HEK293T (cell line): ENCODE measurements around the gene PNKD.

Source experiments
- CTCF ChIA-PET: fragments of 350-600 bp; formaldehyde crosslinking; extraction: SDS; loops from one replicate; lab custom pipeline; 2021; ENCODE audit warnings: antibody characterized with exemption, inconsistent platforms; lab: Yijun Ruan, JAX
- POLR2A ChIA-PET: fragments of 350-600 bp; formaldehyde crosslinking; extraction: SDS; loops from one replicate; lab custom pipeline; 2020; ENCODE audit warnings: antibody characterized with exemption, inconsistent platforms; lab: Yijun Ruan, JAX
- DNase-seq: peaks from one replicate; pipeline ENCODE4 v3.0.0; 2012; ENCODE audit warnings: mixed read lengths; ENCODE audit errors: extremely low spot score
- ARNT ChIP-seq: fragments of 450-650 bp; IDR thresholded peaks from 2 replicates; pipeline ENCODE4 v1.6.1; 2017; ENCODE audit warnings: mild to moderate bottlenecking
- BHLHE40 ChIP-seq: fragments of 450-650 bp; IDR thresholded peaks from 2 replicates; pipeline ENCODE4 v1.6.1; 2016; ENCODE audit warnings: mild to moderate bottlenecking, moderate library complexity, borderline replicate concordance
- CTBP1 ChIP-seq: fragments of 450-650 bp; IDR thresholded peaks from 2 replicates; pipeline ENCODE4 v1.6.1; 2016; ENCODE audit warnings: borderline replicate concordance
- ELF4 ChIP-seq: fragments of 450-650 bp; IDR thresholded peaks from 2 replicates; pipeline ENCODE4 v1.6.1; 2017; ENCODE audit warnings: antibody characterized with exemption
- FOXA1 ChIP-seq: fragments of 450-650 bp; IDR thresholded peaks from 2 replicates; pipeline ENCODE4 v1.6.1; 2016; ENCODE audit warnings: mild to moderate bottlenecking
- FOXK2 ChIP-seq: fragments of 450-650 bp; IDR thresholded peaks from 2 replicates; pipeline ENCODE4 v1.6.1; 2016; ENCODE audit warnings: mild to moderate bottlenecking
- FOXM1 ChIP-seq: fragments of 450-650 bp; IDR thresholded peaks from 2 replicates; pipeline ENCODE4 v1.6.1; 2017; ENCODE audit warnings: mild to moderate bottlenecking, borderline replicate concordance
- HDGF ChIP-seq: fragments of 450-650 bp; IDR thresholded peaks from 2 replicates; pipeline ENCODE4 v1.6.1; 2017; ENCODE audit warnings: antibody characterized with exemption, borderline replicate concordance
- L3MBTL2 ChIP-seq: fragments of 450-650 bp; conservative IDR thresholded peaks from 2 replicates; pipeline ENCODE4 v1.6.1; 2016; ENCODE audit warnings: mild to moderate bottlenecking
- LEF1 ChIP-seq: fragments of 450-650 bp; IDR thresholded peaks from 2 replicates; pipeline ENCODE4 v1.6.1; 2017; ENCODE audit warnings: mild to moderate bottlenecking, borderline replicate concordance
- NFRKB ChIP-seq: fragments of 450-650 bp; IDR thresholded peaks from 2 replicates; pipeline ENCODE4 v1.6.1; 2016; ENCODE audit warnings: mild to moderate bottlenecking, moderate library complexity
- PKNOX1 ChIP-seq: fragments of 450-650 bp; IDR thresholded peaks from 2 replicates; pipeline ENCODE4 v1.6.1; 2016
- SP1 ChIP-seq: fragments of 450-650 bp; IDR thresholded peaks from 2 replicates; pipeline ENCODE4 v1.6.1; 2017
- SUZ12 ChIP-seq: fragments of 450-650 bp; IDR thresholded peaks from 2 replicates; pipeline ENCODE4 v1.6.1; 2016; ENCODE audit warnings: mild to moderate bottlenecking
- TARDBP ChIP-seq: fragments of 450-650 bp; IDR thresholded peaks from 2 replicates; pipeline ENCODE4 v1.6.1; 2016
- ZNF384 ChIP-seq: fragments of 450-650 bp; IDR thresholded peaks from 2 replicates; pipeline ENCODE4 v1.6.1; 2016

The PNKD gene

DNA sequence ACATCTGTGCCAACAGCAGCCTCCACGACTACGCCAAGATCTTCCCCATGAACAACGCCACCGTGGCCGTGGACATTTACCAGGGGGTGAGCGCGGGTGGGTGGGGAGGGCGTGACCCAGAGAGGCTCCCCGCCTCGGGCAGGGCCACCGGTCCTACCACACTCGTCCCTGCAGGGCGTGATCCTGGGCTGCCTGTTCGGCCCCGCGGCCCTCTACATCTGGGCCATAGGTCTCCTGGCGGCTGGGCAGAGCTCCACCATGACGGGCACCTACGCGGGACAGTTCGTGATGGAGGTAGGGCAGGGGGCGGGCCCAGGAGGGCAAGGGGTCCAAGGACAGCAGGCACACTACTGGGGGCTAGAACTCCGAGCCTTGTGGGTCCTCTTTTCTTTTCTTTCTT, 120.9 kb downstream of the PNKD start:
- DNase-seq: no peak
- CTCF ChIA-PET: no interaction called here
- no peak for TF ChIP-seq SUZ12
- TF ChIP-seq L3MBTL2: no peak
- no peak for TF ChIP-seq CTBP1
- no peak for TF ChIP-seq ELF4
- no peak for TF ChIP-seq LEF1
- no peak for TF ChIP-seq ARNT
- no peak for TF ChIP-seq NFRKB
- no peak for TF ChIP-seq PKNOX1
- TF ChIP-seq FOXA1: no peak
- TF ChIP-seq HDGF: no peak
- TF ChIP-seq ZNF384: no peak
- no peak for TF ChIP-seq BHLHE40

GRCh38 chr2:218392459-218392858, 122.1 kb downstream of the PNKD start:
- TF ChIP-seq PKNOX1 (no peak), ZNF384 (no peak), BHLHE40 (no peak), SP1 (no peak), FOXM1 (no peak), FOXA1 (no peak), ELF4 (no peak), NFRKB (no peak), L3MBTL2 (no peak)
- no peak for DNase-seq
- CTCF ChIA-PET: no interaction called here
- POLR2A ChIA-PET: no interaction called here

More for the DNA sequence above, 120.9 kb downstream of the PNKD start:
- POLR2A ChIA-PET: no interaction called here

GRCh38 chr2:218392891-218393462, 122.7 kb downstream of the PNKD start:
- POLR2A ChIA-PET: no interaction called here
- no peak for DNase-seq
- CTCF ChIA-PET: no interaction called here
- TF ChIP-seq FOXK2 (no peak), LEF1 (no peak), TARDBP (no peak), CTBP1 (no peak), ELF4 (no peak), HDGF (no peak), BHLHE40 (no peak), SP1 (no peak), ZNF384 (no peak), SUZ12 (no peak), L3MBTL2 (no peak), FOXM1 (no peak), FOXA1 (no peak), ARNT (no peak), NFRKB (no peak)

GRCh38 chr2:218393750-218394290, 123.5 kb downstream of the PNKD start:
- POLR2A ChIA-PET: no interaction called here
- DNase-seq: no peak
- no peak for TF ChIP-seq FOXK2
- TF ChIP-seq SP1: no peak
- no peak for TF ChIP-seq FOXA1
- TF ChIP-seq CTBP1: no peak
- no peak for TF ChIP-seq NFRKB
- no peak for TF ChIP-seq ZNF384

GRCh38 chr2:218394298-218395089, 124.2 kb downstream of the PNKD start:
- TF ChIP-seq PKNOX1 (no peak), FOXK2 (no peak), SP1 (no peak), ARNT (no peak), FOXA1 (no peak), L3MBTL2 (no peak), ELF4 (no peak), TARDBP (no peak), FOXM1 (no peak), LEF1 (no peak), CTBP1 (no peak), SUZ12 (no peak), ZNF384 (no peak), BHLHE40 (no peak), HDGF (no peak)
- ChIA-PET POLR2A (no interaction called here), CTCF (no interaction called here)
- DNase-seq: no peak

More at GRCh38 chr2:218393750-218394290, 123.5 kb downstream of the PNKD start:
- CTCF ChIA-PET: no interaction called here

GRCh38 chr2:218395090-218395444, 124.7 kb downstream of the PNKD start:
- no peak for TF ChIP-seq FOXK2
- no peak for TF ChIP-seq SP1
- TF ChIP-seq HDGF: no peak
- no peak for TF ChIP-seq PKNOX1
- no peak for TF ChIP-seq FOXM1
- TF ChIP-seq CTBP1: no peak
- no peak for TF ChIP-seq ARNT
- TF ChIP-seq LEF1: no peak
- no peak for TF ChIP-seq ZNF384
- TF ChIP-seq BHLHE40: no peak
- no peak for TF ChIP-seq L3MBTL2
- TF ChIP-seq SUZ12: no peak
- TF ChIP-seq ELF4: no peak
- TF ChIP-seq NFRKB: no peak
- no peak for DNase-seq
- POLR2A ChIA-PET: no interaction called here
- CTCF ChIA-PET: interaction anchor here (0.9 kb wide), 1 partner anchor 9 kb away, joined by 3 read pairs; no protein-coding TSS in a partner anchor
